ENCODE results near the gene ERP27.

DNA sequence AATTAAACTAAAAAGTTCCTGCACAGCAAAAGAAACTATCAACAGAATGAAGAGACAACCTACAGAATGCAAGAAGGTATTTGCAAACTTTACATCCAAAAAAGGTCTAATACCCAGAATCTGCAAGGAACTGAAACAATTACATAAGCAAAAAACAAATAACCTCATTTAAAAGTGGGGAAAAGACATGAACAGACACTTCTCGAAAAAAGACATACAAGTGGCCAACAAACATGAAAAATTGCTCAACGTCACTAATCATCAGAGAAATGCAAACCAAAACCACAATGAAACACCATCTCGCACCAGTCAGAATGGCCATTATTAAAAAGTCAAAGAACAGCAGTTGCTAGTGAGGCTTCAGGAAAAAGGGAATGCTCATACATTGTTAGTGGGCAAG, 49.7 kb upstream of the ERP27 start:
- TF ChIP-seq POLR2A (IDR thresholded peaks at IDR 0.05) (no peak), CTCF (IDR thresholded peaks at IDR 0.05) (no peak)

Data from thyroid gland (tissue), 4 donors.